Epidermal melanocyte (primary cell): ENCODE data around the gene ARID5B.
"Not testable (repeated sequence)": the region's sequence is repeated elsewhere in the genome, so short reads cannot be mapped to it uniquely, and the experiment has no call there.

Experiments
- DNase-seq: peaks from one replicate; pipeline ENCODE4 v3.0.0; 2011; ENCODE audit warnings: low spot score; ENCODE audit not compliant: insufficient read length

Gene ARID5B

GRCh38 chr10:62011558-62011957, 110.1 kb downstream of the ARID5B start:
- no peak for DNase-seq

GRCh38 chr10:62012318-62012717, 110.8 kb downstream of the ARID5B start:
- DNase-seq: no peak

GRCh38 chr10:62014510-62014909, 113.0 kb downstream of the ARID5B start:
- DNase-seq: no peak

- no peak for DNase-seq
Measured at GRCh38 chr10:62015994-62016393, 114.5 kb downstream of the ARID5B start.

- no peak for DNase-seq
Measured at GRCh38 chr10:62016623-62017490, 115.4 kb downstream of the ARID5B start.

GRCh38 chr10:62017491-62017870, 116.0 kb downstream of the ARID5B start:
- DNase-seq: no peak

GRCh38 chr10:62018131-62018911, 116.8 kb downstream of the ARID5B start:
- no peak for DNase-seq

GRCh38 chr10:62019013-62019684, 117.7 kb downstream of the ARID5B start:
- no peak for DNase-seq

- no peak for DNase-seq
Measured at GRCh38 chr10:62019685-62020359, 118.3 kb downstream of the ARID5B start.

GRCh38 chr10:62021128-62021665, 119.7 kb downstream of the ARID5B start:
- DNase-seq: no peak

GRCh38 chr10:62021978-62022802, 120.7 kb downstream of the ARID5B start:
- DNase-seq: no peak

GRCh38 chr10:62022830-62023229, 121.3 kb downstream of the ARID5B start:
- no peak for DNase-seq

GRCh38 chr10:62023329-62023728, 121.8 kb downstream of the ARID5B start:
- no peak for DNase-seq

- no peak for DNase-seq
Measured at GRCh38 chr10:62024026-62024701, 122.7 kb downstream of the ARID5B start.

- no peak for DNase-seq
Measured at GRCh38 chr10:62025134-62025794, 123.8 kb downstream of the ARID5B start.

- DNase-seq: no peak
Measured at GRCh38 chr10:62025901-62026879, 124.7 kb downstream of the ARID5B start.

GRCh38 chr10:62027841-62028501, 126.5 kb downstream of the ARID5B start:
- no peak for DNase-seq

GRCh38 chr10:62028502-62028842, 127.0 kb downstream of the ARID5B start:
- not testable (repeated sequence) for DNase-seq
